HepG2 (cell line): ENCODE data around the gene SULT2B1. TPM values are rescaled to one million over a fixed set of nuclear protein-coding genes. Genes with fewer than 3 reads are reported as not detected.

Experiments used
- ATAC-seq: fragments of 200-7000 bp; cut with Tn5 transposase; 3 replicates; pipeline ENCODE4 v1.9.1; 2020; ENCODE audit warnings: mild to moderate bottlenecking, moderate library complexity
- BruUV-seq: library from RNA; stranded (reverse); fragments of 400-500 nt; replicated peaks from 2 replicates; lab custom pipeline; 2021; lab: Mats Ljungman, UMichigan
- CTCF ChIA-PET: fragments of 300-600 bp; formaldehyde crosslinking; extraction: SDS; loops from one replicate; lab custom pipeline; 2021; ENCODE audit warnings: low total read pairs, inconsistent platforms, low intra/inter-chr PET ratio; lab: Yijun Ruan, JAX
- POLR2A ChIA-PET: fragments of 350-600 bp; sonication (Branson Sonifier 250); formaldehyde crosslinking; loops from one replicate; lab custom pipeline; 2020; ENCODE audit warnings: antibody characterized with exemption, inconsistent platforms; lab: Yijun Ruan, JAX
- DNase-seq: peaks from one replicate; pipeline ENCODE4 v3.0.0-alpha.2; 2015; ENCODE audit warnings: low spot score
- FAIRE-seq: peaks from 3 replicates; lab custom pipeline; 2011; peaks lifted over from hg19 to GRCh38; lab: Jason Lieb, UNC
- H2AFZ ChIP-seq: one replicate; pipeline ENCODE4 v1.6.1; 2011; ENCODE audit warnings: low read length, inconsistent platforms
- H3K27ac ChIP-seq: fragments of 300-600 bp; 3 replicates; pipeline ENCODE4 v1.8.0; 2011; ENCODE audit warnings: mixed run types, mild to moderate bottlenecking, mixed read lengths, low read length, inconsistent platforms; ENCODE audit not compliant: insufficient read depth; ENCODE audit errors: extremely low read length
- H3K27me3 ChIP-seq, 2 experiments: fragments of 200-600 bp in 1 of 2; 2 replicates in 1 of 2; 3 replicates in 1 of 2; pipeline versions ENCODE4 v1.6.0 to v1.8.0; 2011; ENCODE audit warnings: low read length in 2 of 2, mild to moderate bottlenecking in 2 of 2, moderate library complexity in 2 of 2, inconsistent platforms in 1 of 2; ENCODE audit not compliant: insufficient read depth in 2 of 2, control insufficient read depth in 1 of 2
- H3K36me3 ChIP-seq, 2 experiments: fragments of 200-600 bp in 1 of 2; replicated peaks in 1 of 2; 2 replicates in 1 of 2; 3 replicates in 1 of 2; pipeline versions ENCODE4 v1.5.1 to v1.8.0; 2011; ENCODE audit warnings: low read length in 2 of 2, inconsistent platforms in 1 of 2; ENCODE audit not compliant: insufficient read depth in 2 of 2, control insufficient read depth in 1 of 2
- H3K4me1 ChIP-seq: 2 replicates; pipeline ENCODE4 v1.5.1; 2012; ENCODE audit warnings: low read length, inconsistent platforms; ENCODE audit not compliant: insufficient read depth
- H3K4me2 ChIP-seq: 2 replicates; pipeline ENCODE4 v1.6.0; 2011; ENCODE audit warnings: low read depth, low read length, inconsistent platforms
- H3K4me3 ChIP-seq, 3 experiments: fragments of 200-600 bp in 1 of 3; sonication (generic), shearing (Covaris generic) in 1 of 3; replicated peaks in 1 of 3; 2 replicates each; pipeline ENCODE4 v1.5.1; 2011 to 2016; ENCODE audit warnings: low read length in 3 of 3, inconsistent platforms in 2 of 3, low read depth in 2 of 3, mild to moderate bottlenecking in 2 of 3, control low read depth in 1 of 3, mixed read lengths in 1 of 3; ENCODE audit not compliant: insufficient read depth in 1 of 3
- H3K79me2 ChIP-seq: one replicate; pipeline ENCODE4 v1.6.1; 2011; ENCODE audit warnings: low read length, inconsistent platforms; ENCODE audit not compliant: insufficient read depth
- H3K9ac ChIP-seq: 2 replicates; pipeline ENCODE4 v1.6.0; 2011; ENCODE audit warnings: mild to moderate bottlenecking, low read depth, low read length, inconsistent platforms; ENCODE audit not compliant: insufficient read depth
- H3K9me3 ChIP-seq: 2 replicates; pipeline ENCODE4 v1.5.1; 2012; ENCODE audit warnings: mild to moderate bottlenecking, low read length
- H4K20me1 ChIP-seq: 2 replicates; pipeline ENCODE4 v1.6.0; 2011; ENCODE audit warnings: inconsistent platforms, mild to moderate bottlenecking, low read length, moderate library complexity; ENCODE audit not compliant: insufficient read depth
- CHD4 ChIP-seq: fragments of 200-600 bp; sonication (generic); IDR thresholded peaks from 2 replicates; pipeline ENCODE4 v1.7.0; 2017; ENCODE audit warnings: mild to moderate bottlenecking, low read length, borderline replicate concordance
- EED ChIP-seq: sonication (generic); formaldehyde crosslinking; IDR thresholded peaks from 2 replicates; pipeline ENCODE4 v1.5.0; 2020; ENCODE audit warnings: mild to moderate bottlenecking, missing genetic modification reagents
- HCFC1 ChIP-seq: fragments of 150-350 bp; IDR thresholded peaks from 2 replicates; pipeline ENCODE4 v1.6.1; 2014; ENCODE audit warnings: low read depth, low read length
- HNRNPH1 ChIP-seq: fragments of 200-400 bp; formaldehyde crosslinking; optimal IDR thresholded peaks from 2 replicates; pipeline ENCODE3; 2017; ENCODE audit warnings: mild to moderate bottlenecking, low read depth, low read length
- JUND ChIP-seq: sonication (generic); formaldehyde crosslinking; IDR thresholded peaks from 2 replicates; pipeline ENCODE4 v1.8.0; 2022; ENCODE audit warnings: mild to moderate bottlenecking, missing genetic modification reagents
- ZIK1 ChIP-seq: sonication (generic); formaldehyde crosslinking; IDR thresholded peaks from 2 replicates; pipeline ENCODE4 v1.5.0; 2020; ENCODE audit warnings: mild to moderate bottlenecking, low read depth, missing genetic modification reagents, borderline replicate concordance
- ZNF260 ChIP-seq: sonication (generic); formaldehyde crosslinking; IDR thresholded peaks from 2 replicates; pipeline ENCODE4 v1.4.0; 2020; ENCODE audit warnings: missing genetic modification reagents, low read depth, mild to moderate bottlenecking, borderline replicate concordance
- ZNF639 ChIP-seq: conservative IDR thresholded peaks from 2 replicates; pipeline ENCODE4 v1.6.1; 2018; ENCODE audit warnings: missing genetic modification reagents
- ZNF644 ChIP-seq: IDR thresholded peaks from 2 replicates; pipeline ENCODE4 v1.6.1; 2016; ENCODE audit warnings: low read depth
- WGBS: methylation state at CpG from one replicate; pipeline ENCODE4 v1.1.6; 2017; ENCODE audit warnings: low lambda C conversion rate; 5-methylcytosine and 5-hydroxymethylcytosine counted together
- in situ Hi-C: cut with HindIII; loops from 2 replicates; pipeline ENCODE4 v1.10.0; 2017; ENCODE audit warnings: low pct_unique_long_range_greater_than_20kb; ENCODE audit not compliant: extremely low pct_ligation_motif_present
- intact Hi-C: fragments of 100-400 bp; cut with micrococcal nuclease; formaldehyde crosslinking; loops from one replicate; pipeline ENCODE4 v1.10.0; 2022; ENCODE audit not compliant: unreplicated experiment
- polyA plus RNA-seq, 8 experiments: library from polyadenylated mRNA; depleted of rRNA in 3 of 8; stranded (reverse) in 7 of 8; unstranded in 1 of 8; fragments of >200 nt; fragmentation: Illumina TruSeq in 4 of 8; extraction: Trizol in 4 of 8; gene quantifications; 2 replicates each; pipeline versions ENCODE4 v1.2.1 to v1.2.3, GENCODE V29; 2011 to 2016; ENCODE audit warnings: low read depth in 4 of 8, missing spikeins in 1 of 8, mixed read lengths in 1 of 8; ENCODE audit not compliant: insufficient read depth in 1 of 8
- total RNA-seq, 5 experiments: library from RNA; depleted of rRNA; stranded (reverse); fragments of >200 nt; fragmentation: Illumina TruSeq; extraction: Trizol; gene quantifications; 2 replicates each; pipeline ENCODE4 v1.2.3, GENCODE V29; 2016; ENCODE audit warnings: low read depth in 1 of 5
- TF ChIP-seq, protein P1 (sequence below): sonication (generic); formaldehyde crosslinking; IDR thresholded peaks from 2 replicates; pipeline ENCODE4 v1.4.0; 2020; ENCODE audit warnings: missing genetic modification reagents, mild to moderate bottlenecking, borderline replicate concordance

The SULT2B1 gene
- total and polyA plus RNA-seq, 2 of the 13 experiments (the other 11 are each of a cell fraction or from before 2014, with no cell fraction given): 0.13 TPM; not detected in 1

DNA sequence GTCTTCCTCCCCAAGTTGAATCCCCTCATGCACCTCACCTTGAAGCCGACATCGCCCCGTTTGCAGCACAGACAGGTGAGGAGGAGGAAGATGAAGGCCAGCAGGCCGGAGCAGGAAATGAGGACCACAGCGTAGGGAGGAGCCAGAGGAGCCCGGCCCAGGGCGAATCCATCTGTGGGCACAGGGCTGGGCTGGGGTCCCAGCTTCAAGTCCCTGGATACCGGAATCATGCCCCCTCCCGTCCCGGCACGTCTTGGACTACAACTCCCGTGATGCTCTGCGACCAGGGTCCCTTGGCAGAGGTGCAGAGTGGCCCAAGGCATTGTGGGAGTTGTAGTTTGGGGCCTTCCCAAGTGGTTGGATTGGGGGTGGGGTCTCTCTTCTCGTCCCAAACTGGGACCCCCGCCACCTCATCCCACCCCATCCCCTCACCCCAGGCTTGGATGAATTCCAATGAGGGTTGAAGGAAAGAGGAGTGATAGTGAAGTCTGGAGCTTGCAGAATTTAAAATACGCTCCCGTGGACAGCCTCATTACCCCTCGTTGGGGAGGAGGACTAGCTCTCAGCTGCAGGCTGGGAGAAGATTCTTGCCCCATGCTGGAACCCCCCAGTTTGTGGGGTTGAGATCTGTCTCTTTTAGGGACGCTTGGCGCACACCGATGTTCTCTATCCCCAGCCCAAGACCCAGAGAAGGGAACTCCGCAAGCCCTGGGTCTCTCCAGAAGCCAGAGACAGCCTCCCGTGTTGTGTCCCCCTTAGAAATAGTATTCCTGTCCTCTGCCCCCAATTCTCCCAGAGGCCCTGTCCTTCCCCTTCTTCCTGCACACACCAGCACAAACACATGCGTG lies 41.3 kb upstream of the SULT2B1 start (continued):
- TF ChIP-seq ZNF260: no peak
- TF ChIP-seq CHD4: no peak
- TF ChIP-seq ZNF639 (CRISPR knock-in tag): 0 out of 2 replicates have a peak, but pooled peaks have one; percentile 26
- TF ChIP-seq ZIK1 (CRISPR knock-in tag): no peak
- TF ChIP-seq, protein P1, sequence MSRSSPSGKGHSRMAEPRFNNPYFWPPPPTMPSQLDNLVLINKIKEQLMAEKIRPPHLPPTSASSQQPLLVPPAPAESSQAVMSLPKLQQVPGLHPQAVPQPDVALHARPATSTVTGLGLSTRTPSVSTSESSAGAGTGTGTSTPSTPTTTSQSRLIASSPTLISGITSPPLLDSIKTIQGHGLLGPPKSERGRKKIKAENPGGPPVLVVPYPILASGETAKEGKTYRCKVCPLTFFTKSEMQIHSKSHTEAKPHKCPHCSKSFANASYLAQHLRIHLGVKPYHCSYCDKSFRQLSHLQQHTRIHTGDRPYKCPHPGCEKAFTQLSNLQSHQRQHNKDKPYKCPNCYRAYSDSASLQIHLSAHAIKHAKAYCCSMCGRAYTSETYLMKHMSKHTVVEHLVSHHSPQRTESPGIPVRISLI (CRISPR knock-in tag): no peak
- no peak for TF ChIP-seq JUND (CRISPR knock-in tag)
- peak; percentile 97 for TF ChIP-seq HCFC1

DNA sequence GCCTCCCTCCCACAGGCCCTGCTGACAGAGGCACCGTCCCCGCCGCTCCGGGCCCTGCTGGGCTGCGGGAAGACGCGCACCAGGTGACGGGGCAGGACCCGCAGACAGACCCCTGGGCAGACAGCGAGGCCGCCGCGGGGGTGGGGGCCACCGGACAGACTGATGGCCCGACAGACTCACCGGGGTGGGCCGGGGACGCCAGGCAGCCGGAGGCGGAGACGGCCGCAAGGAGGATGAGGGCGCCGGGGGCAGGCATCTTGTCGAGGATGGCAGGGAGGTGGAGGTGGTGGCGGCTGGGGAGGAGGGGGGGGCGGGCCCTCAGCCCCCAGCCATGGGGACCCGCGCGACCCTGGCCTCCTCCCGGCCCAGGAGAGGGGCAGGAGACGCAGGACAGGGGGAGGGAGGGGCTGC lies 40.6 kb upstream of the SULT2B1 start:
- Histone ChIP-seq H3K4me3 (no peak overlapping the region), H3K27me3 (peaks cover 7 to 39% of the 10 kb centered on the region in 2 experiments; a peak in 4 of 5 replicates), H3K9ac (no peak overlapping the region), H2AFZ (no peak overlapping the region), H3K36me3 (no peaks in the 10 kb centered on the region), H3K79me2 (no peaks in the 10 kb centered on the region), H3K4me2 (no peak overlapping the region), H3K27ac (no peak overlapping the region), H4K20me1 (no peaks in the 10 kb centered on the region), H3K4me1 (peaks cover 21% of the 10 kb centered on the region), H3K9me3 (no peaks in the 10 kb centered on the region)
- ChIA-PET POLR2A (no interaction called here), CTCF (no interaction called here)
- 7% methylated on average over 11 of the region's 32 CpGs for WGBS
- intact Hi-C loops: no loop called here
- TF ChIP-seq ZNF644 (CRISPR knock-in tag) (no peak), EED (CRISPR knock-in tag) (no peak), HNRNPH1 (no peak)
- BruUV-seq: no TSS peak
- in situ Hi-C loops: no loop called here
- ATAC-seq: no peak
- no peak for DNase-seq
- no peak for FAIRE-seq
